ENCODE measurements around the gene MATR3. TPM values are rescaled to one million over a fixed set of nuclear protein-coding genes. Genes with fewer than 3 reads are reported as not detected.
"Not testable (repeated sequence)": the region's sequence is repeated elsewhere in the genome, so short reads cannot be mapped to it uniquely, and the experiment has no call there.

MATR3 gene
- polyA plus RNA-seq, 1 donor (not counting 4 experiments of a cell fraction or from before 2014, with no cell fraction given), result 122 TPM

- dilution Hi-C loops (cut with MboI; ENCODE audit: extremely low pct_ligation_motif_present, low sequenced_read_pairs), result no loop called here
- H3K79me2 ChIP-seq (ENCODE audit: control insufficient read depth, insufficient read depth, low read length), result peaks cover 87% of the 10 kb centered on the region
- FAIRE-seq, result no peak
- H3K27ac ChIP-seq (ENCODE audit: control insufficient read depth, insufficient read depth, low read length), result no peak overlapping the region
- no peaks in the 10 kb centered on the region for H3K27me3 ChIP-seq (ENCODE audit: control insufficient read depth, extremely low read depth, insufficient read depth, low read length)
- H3K9me3 ChIP-seq (ENCODE audit: control insufficient read depth, low read depth, low read length), result no peaks in the 10 kb centered on the region
- no peak overlapping the region for H3K4me3 ChIP-seq (ENCODE audit: control insufficient read depth in 2 of 3, extremely low read depth in 1 of 3, insufficient read depth in 2 of 3, low read depth in 1 of 3, low read length in 3 of 3)
- no peak overlapping the region for H3K9ac ChIP-seq (ENCODE audit: control insufficient read depth, extremely low read depth, insufficient read depth, low read length)
- H4K20me1 ChIP-seq (ENCODE audit: control insufficient read depth, extremely low read depth, insufficient read depth, low read length), result no peaks in the 10 kb centered on the region
- no peaks in the 10 kb centered on the region for H3K4me1 ChIP-seq (ENCODE audit: control insufficient read depth, extremely low read depth, insufficient read depth, low read length)
- H3K9me1 ChIP-seq (ENCODE audit: control insufficient read depth, extremely low read depth, insufficient read depth, low read length), result no peaks in the 10 kb centered on the region
- H3K36me3 ChIP-seq (ENCODE audit: control insufficient read depth in 2 of 2, extremely low read depth in 1 of 2, insufficient read depth in 2 of 2, low read length in 2 of 2), result peaks cover 0 to 4% of the 10 kb centered on the region in 2 experiments
- TF ChIP-seq EZH2 (IDR thresholded peaks at IDR 0.05; ENCODE audit: low read length), result no peak
- no peak overlapping the region for H3K4me2 ChIP-seq (ENCODE audit: control insufficient read depth, extremely low read depth, insufficient read depth, low read depth, low read length)
- no peak overlapping the region for H2AFZ ChIP-seq (ENCODE audit: control insufficient read depth, low read length)
- no peak for DNase-seq (ENCODE audit: low read depth, low spot score)
These were observed 60.6 kb downstream of the MATR3 start for GRCh38 chr5:139354186-139354585.

DNA sequence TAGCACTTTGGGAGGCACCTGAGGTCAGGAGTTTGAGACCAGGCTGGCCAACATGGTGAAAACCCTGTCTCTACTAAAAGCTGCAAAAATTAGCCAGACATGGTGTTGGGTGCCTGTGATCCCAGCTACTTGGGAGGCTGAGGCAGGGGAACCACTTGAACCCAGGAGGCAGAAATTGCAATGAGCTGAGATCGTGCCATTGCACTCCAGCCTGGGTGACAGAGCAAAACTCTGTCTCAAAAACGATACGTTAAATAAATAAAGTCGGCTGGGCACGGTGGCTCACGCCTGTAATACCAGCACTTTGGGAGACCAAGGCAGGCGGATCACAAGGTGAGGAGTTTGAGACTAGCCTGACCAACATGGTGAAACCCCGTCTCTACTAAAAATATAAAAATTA is 62.4 kb downstream of the MATR3 start:
- H3K9me3 ChIP-seq (ENCODE audit: control insufficient read depth, low read depth, low read length); H3K27me3 ChIP-seq (ENCODE audit: control insufficient read depth, extremely low read depth, insufficient read depth, low read length); H3K4me3 ChIP-seq (ENCODE audit: control insufficient read depth in 2 of 3, extremely low read depth in 1 of 3, insufficient read depth in 2 of 3, low read depth in 1 of 3, low read length in 3 of 3); H3K9me1 ChIP-seq (ENCODE audit: control insufficient read depth, extremely low read depth, insufficient read depth, low read length); H2AFZ ChIP-seq (ENCODE audit: control insufficient read depth, low read length); H3K27ac ChIP-seq (ENCODE audit: control insufficient read depth, insufficient read depth, low read length); DNase-seq (ENCODE audit: low read depth, low spot score); dilution Hi-C loops (cut with MboI; ENCODE audit: extremely low pct_ligation_motif_present, low sequenced_read_pairs); FAIRE-seq; H3K36me3 ChIP-seq (ENCODE audit: control insufficient read depth in 2 of 2, extremely low read depth in 1 of 2, insufficient read depth in 2 of 2, low read length in 2 of 2); H3K4me1 ChIP-seq (ENCODE audit: control insufficient read depth, extremely low read depth, insufficient read depth, low read length); H3K4me2 ChIP-seq (ENCODE audit: control insufficient read depth, extremely low read depth, insufficient read depth, low read depth, low read length); H3K9ac ChIP-seq (ENCODE audit: control insufficient read depth, extremely low read depth, insufficient read depth, low read length); H4K20me1 ChIP-seq (ENCODE audit: control insufficient read depth, extremely low read depth, insufficient read depth, low read length): not testable (repeated sequence)
- H3K79me2 ChIP-seq (ENCODE audit: control insufficient read depth, insufficient read depth, low read length), result peaks cover 90% of the 10 kb centered on the region

- no peaks in the 10 kb centered on the region for H3K9me1 ChIP-seq (ENCODE audit: control insufficient read depth, extremely low read depth, insufficient read depth, low read length)
- TF ChIP-seq CTCF (optimal IDR thresholded peaks at IDR 0.05 in 1 of 3, IDR thresholded peaks at IDR 0.05 in 1 of 3, conservative IDR thresholded peaks at IDR 0.05 in 1 of 3; ENCODE audit: extremely low read depth in 1 of 3, insufficient read depth in 2 of 3, low read length in 3 of 3) (no peak), EZH2 (IDR thresholded peaks at IDR 0.05; ENCODE audit: low read length) (no peak)
These were observed 64.5 kb downstream of the MATR3 start for GRCh38 chr5:139358064-139358463.

More at GRCh38 chr5:139358064-139358463, 64.5 kb downstream of the MATR3 start:
- H4K20me1 ChIP-seq (ENCODE audit: control insufficient read depth, extremely low read depth, insufficient read depth, low read length), result no peaks in the 10 kb centered on the region
- no peaks in the 10 kb centered on the region for H3K27me3 ChIP-seq (ENCODE audit: control insufficient read depth, extremely low read depth, insufficient read depth, low read length)
- H3K9ac ChIP-seq (ENCODE audit: control insufficient read depth, extremely low read depth, insufficient read depth, low read length), result no peak overlapping the region
- DNase-seq (ENCODE audit: low read depth, low spot score), result no peak
- H3K36me3 ChIP-seq (ENCODE audit: control insufficient read depth in 2 of 2, extremely low read depth in 1 of 2, insufficient read depth in 2 of 2, low read length in 2 of 2), result peaks cover 0 to 2% of the 10 kb centered on the region in 2 experiments
- dilution Hi-C loops (cut with MboI; ENCODE audit: extremely low pct_ligation_motif_present, low sequenced_read_pairs), result no loop called here
- peaks cover 71% of the 10 kb centered on the region for H3K79me2 ChIP-seq (ENCODE audit: control insufficient read depth, insufficient read depth, low read length)
- H3K4me3 ChIP-seq (ENCODE audit: control insufficient read depth in 2 of 3, extremely low read depth in 1 of 3, insufficient read depth in 2 of 3, low read depth in 1 of 3, low read length in 3 of 3), result no peak overlapping the region
- no peak overlapping the region for H2AFZ ChIP-seq (ENCODE audit: control insufficient read depth, low read length)
- H3K27ac ChIP-seq (ENCODE audit: control insufficient read depth, insufficient read depth, low read length), result no peak overlapping the region
- no peak overlapping the region for H3K4me2 ChIP-seq (ENCODE audit: control insufficient read depth, extremely low read depth, insufficient read depth, low read depth, low read length)
- H3K9me3 ChIP-seq (ENCODE audit: control insufficient read depth, low read depth, low read length), result no peaks in the 10 kb centered on the region
- no peak for FAIRE-seq
- no peaks in the 10 kb centered on the region for H3K4me1 ChIP-seq (ENCODE audit: control insufficient read depth, extremely low read depth, insufficient read depth, low read length)
